Heart right ventricle (tissue), 16 donors: Measurements from ENCODE around the gene SSTR5. TPM values are rescaled to one million over a fixed set of nuclear protein-coding genes. Genes with fewer than 3 reads are reported as not detected.
A peak's percentile ranks its signal among the peaks of the same experiment; 100 is the strongest.

Experiments
- ATAC-seq, 8 donors: fragments of 200-7000 bp; cut with Tn5 transposase; one replicate each; pipeline ENCODE4 v1.9.1; 2020; ENCODE audit warnings: mild to moderate bottlenecking in 8 of 8, moderate library complexity in 8 of 8, moderate number of reproducible peaks in 1 of 8
- DNase-seq, 2 donors: peaks; one replicate each; pipeline ENCODE4 v3.0.0-alpha.2; 2020
- H3K27ac ChIP-seq, 10 donors: fragments of 200-600 bp; sonication (generic) in 2 of 10; one replicate each; pipeline versions ENCODE4 v1.5.0 to v1.8.0; 2020 to 2022; ENCODE audit warnings: mild to moderate bottlenecking in 3 of 10
- H3K27me3 ChIP-seq, 7 donors: fragments of 200-600 bp; one replicate each; pipeline ENCODE4 v1.8.0; 2021 to 2022; ENCODE audit warnings: mild to moderate bottlenecking in 2 of 7
- H3K36me3 ChIP-seq, 9 donors: fragments of 200-600 bp; sonication (generic) in 1 of 9; one replicate each; pipeline versions ENCODE4 v1.5.0 to v1.8.0; 2020 to 2022; ENCODE audit warnings: mild to moderate bottlenecking in 2 of 9
- H3K4me1 ChIP-seq, 9 donors: fragments of 200-600 bp; sonication (generic) in 1 of 9; one replicate each; pipeline versions ENCODE4 v1.5.0 to v1.8.0; 2020 to 2022; ENCODE audit warnings: mild to moderate bottlenecking in 4 of 9
- H3K4me3 ChIP-seq, 10 donors: fragments of 200-600 bp; sonication (generic) in 2 of 10; one replicate each; pipeline versions ENCODE4 v1.5.0 to v1.8.0; 2020 to 2022; ENCODE audit warnings: mild to moderate bottlenecking in 7 of 10, moderate library complexity in 2 of 10
- H3K9me3 ChIP-seq, 11 donors: fragments of 200-600 bp in 10 of 11; sonication (generic) in 2 of 11; one replicate each; pipeline versions ENCODE4 v1.5.0 to v1.8.0; 2013 to 2022; ENCODE audit warnings: mild to moderate bottlenecking in 2 of 11, control low read depth in 1 of 11, moderate library complexity in 1 of 11
- CTCF ChIP-seq, 9 donors: fragments of 200-600 bp; sonication (generic) in 2 of 9; IDR thresholded peaks; one replicate each; pipeline versions ENCODE4 v1.5.0 to v1.8.0; 2021 to 2022; ENCODE audit warnings: antibody characterized with exemption in 9 of 9, mild to moderate bottlenecking in 5 of 9, moderate library complexity in 1 of 9
- WGBS, 2 donors: extraction: QIAGEN DNeasy Blood & Tissue Kit; methylation state at CpG; one replicate each; pipeline ENCODE4 v1.1.7; 2013; ENCODE audit warnings: inconsistent platforms in 1 of 2; 5-methylcytosine and 5-hydroxymethylcytosine counted together
- intact Hi-C, 10 donors: fragments of 100-400 bp; cut with DNase I; formaldehyde crosslinking; loops; one replicate each; pipeline versions ENCODE4 v1.11.1 to v1.14.2; 2022
- polyA plus RNA-seq, 2 donors: library from polyadenylated mRNA; stranded (reverse); fragments of 200-250 nt; gene quantifications; one replicate each; pipeline ENCODE4 v1.2.3, GENCODE V29; 2013
- total RNA-seq, 10 donors: library from RNA; stranded (reverse); fragmentation: NEBNext Ultra II Directional in 3 of 10; extraction: Animal tissue kit (Norgen Biotek cat#: 25700) in 3 of 10; gene quantifications; one replicate each; pipeline versions ENCODE4 v1.2.1 to v1.2.4, GENCODE V29; 2021 to 2023
- donor health status: Arrhythmogenic right ventricular cardiomyopathy.
- donor health status: ischemic (EF 13 %, LVEDD 7.1; RV severe dilation, severe dysfunction).
- donor health status: healthy with polysubstance abuse.
- donor health status: DM: no; HTN: yes; CAD: no.
- donor health status: DM: no; HTN: no; CAD: no.
- donor health status: ischemic (EF 25% LVEDD 6.9; RV normal size, moderate dysfunction).
- donor health status: ischemic (EF 25% LVEDD 5.7; RV mildly dilated, moderate dysfunction).
- donor health status: healthy.
- donor health status: DM: yes; HTN: yes; CAD: no.
- donor health status: Ischemic cardiomyopathy.
- donor health status: ischemic (EF 35%, LVEDD 5.7; RV mildly dilated, moderate dysfunction).
- donor health status: nonischemic (EF 11% LVEDD 7.7; RV severe dilation, severe dysfunction).
- donor health status: DM: yes; HTN: yes; CAD: no.
- donor health status: PGD.
- donor health status: ischemic (EF 29% LVEDD 5.4; RV normal size, mild dysfunction).
- donor health status: nonischemic (EF 23%, LVEDD 6.1; RV moderate dilation, normal function).

Gene SSTR5
- total and polyA plus RNA-seq, 12 donors = 0.39 to 32.0 (median 5.4) TPM

- Histone ChIP-seq H3K4me3 (peak overlapping the region in 9 of 10 donors; percentile 24 to 51 (median 39)), H3K36me3 (no peaks in the 10 kb centered on the region), H3K27me3 (peaks cover 0 to 57% (median 47%) of the 10 kb centered on the region in 7 donors), H3K4me1 (peaks cover 0 to 32% (median 22%) of the 10 kb centered on the region in 9 donors), H3K9me3 (peaks cover 0 to 15% (median 11%) of the 10 kb centered on the region in 11 donors), H3K27ac (peak overlapping the region in 9 of 10 donors; percentile 65 to 92 (median 83))
- intact Hi-C loops = no loop called here
- no peak for TF ChIP-seq CTCF (IDR thresholded peaks at IDR 0.05)
- peak in 1 of 2 donors; percentile 58 for DNase-seq
- 50 to 51% methylated on average over 17 of the region's 17 CpGs for WGBS, 2 donors
- peak in 7 of 8 donors; percentile 49 to 81 (median 65) for ATAC-seq
These were observed 16.9 kb downstream of the SSTR5 start for GRCh38 chr16:1089439-1089821.

DNA sequence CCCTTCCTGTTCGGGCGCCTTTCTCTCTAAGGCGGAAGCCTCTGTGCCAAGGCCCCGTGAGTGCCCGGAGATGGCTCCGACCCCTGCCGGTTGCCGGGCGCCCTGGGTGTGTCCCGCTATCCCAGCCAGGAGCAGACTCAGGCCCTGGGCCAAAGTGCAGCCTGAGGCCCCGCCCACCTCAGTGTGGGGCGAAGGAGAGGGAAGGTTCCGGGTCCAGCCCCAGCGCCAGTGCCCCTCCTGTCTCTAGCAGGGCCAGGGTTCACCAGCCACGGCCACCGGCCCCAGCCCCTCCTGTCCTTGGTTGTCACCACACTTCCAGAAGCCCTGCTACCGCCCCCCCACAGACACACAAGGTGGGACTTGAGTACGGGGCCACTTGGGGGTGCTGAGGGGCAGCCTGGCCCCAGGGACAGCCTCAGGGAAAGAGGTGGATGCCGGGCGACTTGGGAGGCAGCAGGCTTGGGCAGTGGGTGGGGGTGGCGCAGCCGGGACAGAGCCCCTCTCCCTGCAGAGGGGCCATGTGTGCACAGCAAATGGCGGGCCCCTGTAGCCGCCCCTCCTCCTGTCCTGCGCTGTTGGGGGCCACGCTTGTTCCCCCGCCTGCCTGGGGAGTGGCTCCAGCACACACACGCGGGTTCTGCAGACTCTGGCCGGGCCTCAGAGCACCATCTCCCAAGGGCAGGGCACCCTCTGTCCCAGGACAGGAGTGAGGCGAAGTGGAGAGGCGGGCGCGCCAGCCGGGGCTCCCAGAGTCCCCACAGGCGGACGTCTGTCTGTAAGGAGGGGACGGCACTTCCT is 17.5 kb downstream of the SSTR5 start:
- H3K4me3 ChIP-seq = peak overlapping the region; percentile 24 to 51 (median 38)
- peaks cover 0 to 52% (median 47%) of the 10 kb centered on the region in 7 donors for H3K27me3 ChIP-seq
- 24 to 25% methylated on average over 37 to 38 of the region's 38 CpGs for WGBS, 2 donors
- H3K9me3 ChIP-seq = peaks cover 0 to 9% (median 5%) of the 10 kb centered on the region in 11 donors
- peak in 5 of 9 donors; percentile 12 to 37 (median 25) for TF ChIP-seq CTCF (IDR thresholded peaks at IDR 0.05)
- DNase-seq = peak; percentile 65 to 81
- H3K4me1 ChIP-seq = peaks cover 0 to 32% (median 22%) of the 10 kb centered on the region in 9 donors
- H3K36me3 ChIP-seq = no peaks in the 10 kb centered on the region
- intact Hi-C loops = no loop called here
- peak overlapping the region; percentile 65 to 92 (median 82) for H3K27ac ChIP-seq
- ATAC-seq = peak; percentile 78 to 92 (median 89)

DNA sequence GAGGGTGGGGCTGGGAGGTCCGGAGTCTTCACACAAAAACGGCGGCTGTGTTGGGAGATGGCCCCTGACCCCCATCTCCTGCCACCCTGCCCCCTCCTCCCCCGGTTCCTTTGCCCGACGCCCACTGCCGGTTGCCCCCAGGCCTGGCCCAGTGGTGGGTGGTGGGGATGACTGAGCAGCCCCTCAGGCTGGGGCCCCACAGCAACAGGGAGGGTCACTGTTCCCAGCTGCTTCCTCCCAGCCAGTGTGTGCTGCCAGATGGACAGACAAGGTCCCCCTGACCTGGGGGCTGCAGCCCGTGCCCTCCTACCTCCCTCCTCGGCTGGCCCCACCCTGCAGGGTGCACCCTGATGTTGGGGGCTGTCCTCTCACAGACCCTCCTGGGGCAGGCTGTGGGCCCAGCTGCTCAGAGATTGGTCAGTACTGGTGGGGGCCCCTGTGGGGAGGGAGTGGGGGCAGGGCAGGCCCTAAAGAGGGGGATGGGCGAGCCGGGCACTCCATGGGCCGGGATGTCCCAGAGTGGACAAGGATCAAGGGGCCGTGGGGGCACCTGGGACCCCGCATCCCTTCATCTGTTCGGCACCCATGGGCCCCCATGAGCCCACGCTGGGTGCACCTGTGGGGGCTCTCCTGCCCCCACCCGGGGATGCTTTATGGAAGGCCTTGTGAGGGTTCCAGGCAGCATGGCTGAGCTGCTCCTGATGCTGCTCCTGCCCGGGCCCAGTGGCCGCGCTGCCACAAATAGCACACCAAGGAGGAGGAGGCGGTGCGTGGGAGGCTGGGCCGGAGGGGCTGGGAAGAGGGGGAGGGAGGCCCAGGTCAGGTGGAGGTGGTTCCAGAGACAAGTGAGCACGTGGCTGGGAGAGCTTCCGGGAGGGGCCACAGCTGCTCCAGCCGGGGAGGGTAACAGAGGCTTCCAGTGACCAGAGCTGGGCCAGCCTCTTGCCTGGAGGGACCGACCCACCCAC is 18.4 kb downstream of the SSTR5 start:
- H3K27me3 ChIP-seq = peaks cover 0 to 50% (median 44%) of the 10 kb centered on the region in 7 donors
- no peak for TF ChIP-seq CTCF (IDR thresholded peaks at IDR 0.05)
- peaks cover 0 to 32% (median 22%) of the 10 kb centered on the region in 9 donors for H3K4me1 ChIP-seq
- H3K36me3 ChIP-seq = no peaks in the 10 kb centered on the region
- H3K27ac ChIP-seq = peak overlapping the region in 8 of 10 donors; percentile 75 to 92 (median 84)
- WGBS, 2 donors = 29 to 32% methylated on average over 27 of the region's 27 CpGs
- ATAC-seq (peak; percentile 45 to 76 (median 68)), DNase-seq (peak; percentile 40 to 67)
- intact Hi-C loops = no loop called here
- peak overlapping the region in 8 of 10 donors; percentile 26 to 51 (median 41) for H3K4me3 ChIP-seq
- peaks cover 0 to under 1% (median 0%) of the 10 kb centered on the region in 11 donors for H3K9me3 ChIP-seq
